GM18868 (cell line): Measurements from ENCODE around the gene SENP3.
A peak's percentile ranks its signal among the peaks of the same experiment; 100 is the strongest.

Source experiments
- ATAC-seq: cut with Tn5 transposase; IDR thresholded peaks from one replicate; pipeline ENCODE4 v1.9.1; 2021; ENCODE audit warnings: mild to moderate bottlenecking, moderate library complexity; ENCODE audit not compliant: unreplicated experiment

The SENP3 gene

DNA sequence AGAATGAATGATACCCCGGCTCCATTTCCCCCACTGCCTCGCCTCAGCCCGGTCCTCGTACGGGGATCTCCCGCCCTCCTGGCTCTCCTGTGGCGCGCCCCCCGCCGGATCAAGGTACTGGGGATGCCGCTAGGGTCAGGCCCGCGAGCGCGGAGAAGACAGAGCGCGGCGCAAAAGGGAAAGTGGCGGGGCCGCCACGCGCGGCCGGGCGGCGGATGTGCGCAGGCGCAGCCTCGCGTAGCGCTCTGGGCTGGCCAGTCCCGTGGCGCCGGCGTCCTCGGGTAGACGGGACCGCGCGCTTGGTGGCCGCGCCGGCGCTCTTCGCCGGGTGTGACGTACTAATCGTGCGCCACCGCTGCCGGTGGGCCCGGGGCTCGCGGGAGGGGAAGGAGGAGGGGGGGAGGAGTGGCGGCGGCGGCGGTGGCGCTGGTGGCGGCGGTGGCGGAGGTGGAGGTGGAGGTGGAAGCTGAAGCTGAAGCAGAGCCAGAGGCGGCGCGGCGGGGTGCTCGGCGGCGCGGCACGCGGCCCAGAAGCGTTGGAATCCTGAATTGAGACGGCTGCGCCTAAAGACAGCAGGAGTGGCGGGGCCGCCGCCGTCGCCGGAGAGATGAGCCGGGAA is at the start of gene SENP3:
SENP3 (plus strand) TSS at position 331 of the 619 bp plus-strand sequence. CDS start 1,158 bp downstream, outside the sequence.
- peak; percentile 59 for ATAC-seq

DNA sequence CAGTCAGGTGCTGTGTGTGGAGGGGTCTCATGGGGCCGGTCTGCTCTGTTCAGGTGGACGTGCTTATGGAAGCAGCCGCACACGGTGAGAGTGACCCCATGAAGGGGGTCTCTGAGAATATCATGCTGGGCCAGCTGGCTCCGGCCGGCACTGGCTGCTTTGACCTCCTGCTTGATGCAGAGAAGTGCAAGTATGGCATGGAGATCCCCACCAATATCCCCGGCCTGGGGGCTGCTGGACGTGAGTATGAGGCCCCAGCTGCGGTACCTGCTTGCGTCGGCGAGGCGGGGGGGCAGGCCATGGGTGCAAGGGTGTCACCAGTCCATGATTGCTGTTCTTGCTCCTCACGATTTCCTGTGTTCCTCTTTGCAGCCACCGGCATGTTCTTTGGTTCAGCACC is 49.6 kb upstream of the SENP3 start:
- no peak for ATAC-seq

DNA sequence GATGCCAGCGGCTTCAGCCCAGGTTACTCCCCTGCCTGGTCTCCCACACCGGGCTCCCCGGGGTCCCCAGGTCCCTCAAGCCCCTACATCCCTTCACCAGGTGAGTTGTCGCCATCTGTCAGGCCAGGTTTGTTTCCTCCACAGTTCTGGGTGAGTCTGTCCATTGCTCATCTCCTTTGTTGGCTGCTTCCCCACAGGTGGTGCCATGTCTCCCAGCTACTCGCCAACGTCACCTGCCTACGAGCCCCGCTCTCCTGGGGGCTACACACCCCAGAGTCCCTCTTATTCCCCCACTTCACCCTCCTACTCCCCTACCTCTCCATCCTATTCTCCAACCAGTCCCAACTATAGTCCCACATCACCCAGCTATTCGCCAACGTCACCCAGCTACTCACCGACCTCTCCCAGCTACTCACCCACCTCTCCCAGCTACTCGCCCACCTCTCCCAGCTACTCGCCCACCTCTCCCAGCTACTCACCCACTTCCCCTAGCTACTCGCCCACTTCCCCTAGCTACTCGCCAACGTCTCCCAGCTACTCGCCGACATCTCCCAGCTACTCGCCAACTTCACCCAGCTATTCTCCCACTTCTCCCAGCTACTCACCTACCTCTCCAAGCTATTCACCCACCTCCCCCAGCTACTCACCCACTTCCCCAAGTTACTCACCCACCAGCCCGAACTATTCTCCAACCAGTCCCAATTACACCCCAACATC is 48.7 kb upstream of the SENP3 start:
- no peak for ATAC-seq

DNA sequence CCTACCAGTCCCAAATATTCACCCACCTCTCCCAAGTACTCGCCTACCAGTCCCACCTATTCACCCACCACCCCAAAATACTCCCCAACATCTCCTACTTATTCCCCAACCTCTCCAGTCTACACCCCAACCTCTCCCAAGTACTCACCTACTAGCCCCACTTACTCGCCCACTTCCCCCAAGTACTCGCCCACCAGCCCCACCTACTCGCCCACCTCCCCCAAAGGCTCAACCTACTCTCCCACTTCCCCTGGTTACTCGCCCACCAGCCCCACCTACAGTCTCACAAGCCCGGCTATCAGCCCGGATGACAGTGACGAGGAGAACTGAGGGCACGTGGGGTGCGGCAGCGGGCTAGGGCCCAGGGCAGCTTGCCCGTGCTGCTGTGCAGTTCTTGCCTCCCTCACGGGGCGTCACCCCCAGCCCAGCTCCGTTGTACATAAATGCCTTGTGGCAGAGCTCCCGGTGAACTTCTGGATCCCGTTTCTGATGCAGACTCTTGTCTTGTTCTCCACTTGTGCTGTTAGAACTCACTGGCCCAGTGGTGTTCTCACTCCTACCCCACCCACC is 47.8 kb upstream of the SENP3 start:
- no peak for ATAC-seq

DNA sequence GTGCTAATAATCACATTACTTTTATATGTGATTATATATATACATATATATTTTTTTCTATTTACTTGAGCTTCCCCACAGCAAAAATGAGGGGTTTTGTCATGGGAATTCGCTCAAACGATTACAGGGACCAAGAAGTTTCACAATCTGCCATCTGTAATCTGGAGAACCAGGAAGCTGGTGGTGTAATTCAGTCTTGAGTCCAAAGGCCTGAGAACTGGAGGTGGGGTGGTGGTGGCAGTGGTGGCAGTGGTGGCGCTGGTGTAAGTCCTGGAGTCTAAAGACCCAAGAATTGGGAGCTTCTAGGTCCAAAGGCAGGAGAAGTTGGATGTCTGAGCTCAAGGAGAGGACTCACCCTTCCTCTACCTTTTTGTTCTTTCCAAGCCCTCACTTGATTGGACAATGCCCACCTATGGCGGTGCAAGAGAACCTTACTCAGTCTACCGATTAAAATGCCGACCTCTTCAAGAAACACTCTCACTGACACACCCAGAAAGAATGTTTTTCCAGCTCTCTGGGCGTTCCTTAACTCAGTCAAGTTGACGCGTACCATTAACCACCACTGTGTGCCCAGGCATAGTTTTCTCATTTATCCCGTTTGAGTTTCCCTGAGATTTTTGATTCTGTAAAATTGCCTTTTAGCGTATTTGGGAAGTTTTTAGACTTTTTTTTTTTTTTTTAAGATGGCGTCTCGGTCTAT is 45.7 kb upstream of the SENP3 start:
- ATAC-seq = no peak

DNA sequence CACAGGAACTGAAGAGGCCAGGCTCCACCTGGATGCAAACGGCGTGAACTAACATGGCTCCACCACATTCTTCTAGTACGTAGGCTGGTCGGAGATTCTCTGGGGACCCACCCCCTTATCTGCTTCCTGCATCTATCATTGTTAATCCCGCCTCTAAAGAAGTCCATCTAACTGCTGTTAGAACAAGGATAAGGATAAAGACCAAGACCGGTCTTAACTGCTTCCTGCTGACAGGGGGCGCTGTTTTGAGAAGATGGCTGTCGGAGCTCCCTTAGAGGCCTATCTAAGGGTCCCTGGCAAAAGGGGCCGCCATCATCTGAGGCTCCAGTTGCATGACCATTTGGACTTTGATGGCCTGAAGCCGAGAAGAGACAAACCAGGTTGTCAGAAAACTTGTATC is 38.7 kb upstream of the SENP3 start:
- no peak for ATAC-seq

DNA sequence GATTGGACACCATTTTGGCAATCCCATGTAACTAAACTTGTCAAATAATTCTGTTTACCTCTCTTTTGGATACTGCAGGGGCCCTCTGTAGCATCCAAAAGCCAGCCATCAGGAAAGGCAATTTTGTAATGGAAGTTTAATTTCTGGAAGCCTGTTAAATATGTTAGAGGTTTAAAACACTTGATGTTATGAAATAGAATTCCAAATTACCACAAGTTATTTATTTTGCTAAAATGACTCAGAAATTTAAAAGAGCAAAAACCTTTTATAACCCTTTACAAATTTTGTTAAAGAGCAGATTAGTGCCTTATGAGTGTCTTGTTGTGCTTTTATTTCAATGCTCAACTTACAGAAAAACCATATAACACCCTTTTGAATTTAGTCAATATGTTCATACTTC is 32.9 kb upstream of the SENP3 start:
- ATAC-seq = no peak

DNA sequence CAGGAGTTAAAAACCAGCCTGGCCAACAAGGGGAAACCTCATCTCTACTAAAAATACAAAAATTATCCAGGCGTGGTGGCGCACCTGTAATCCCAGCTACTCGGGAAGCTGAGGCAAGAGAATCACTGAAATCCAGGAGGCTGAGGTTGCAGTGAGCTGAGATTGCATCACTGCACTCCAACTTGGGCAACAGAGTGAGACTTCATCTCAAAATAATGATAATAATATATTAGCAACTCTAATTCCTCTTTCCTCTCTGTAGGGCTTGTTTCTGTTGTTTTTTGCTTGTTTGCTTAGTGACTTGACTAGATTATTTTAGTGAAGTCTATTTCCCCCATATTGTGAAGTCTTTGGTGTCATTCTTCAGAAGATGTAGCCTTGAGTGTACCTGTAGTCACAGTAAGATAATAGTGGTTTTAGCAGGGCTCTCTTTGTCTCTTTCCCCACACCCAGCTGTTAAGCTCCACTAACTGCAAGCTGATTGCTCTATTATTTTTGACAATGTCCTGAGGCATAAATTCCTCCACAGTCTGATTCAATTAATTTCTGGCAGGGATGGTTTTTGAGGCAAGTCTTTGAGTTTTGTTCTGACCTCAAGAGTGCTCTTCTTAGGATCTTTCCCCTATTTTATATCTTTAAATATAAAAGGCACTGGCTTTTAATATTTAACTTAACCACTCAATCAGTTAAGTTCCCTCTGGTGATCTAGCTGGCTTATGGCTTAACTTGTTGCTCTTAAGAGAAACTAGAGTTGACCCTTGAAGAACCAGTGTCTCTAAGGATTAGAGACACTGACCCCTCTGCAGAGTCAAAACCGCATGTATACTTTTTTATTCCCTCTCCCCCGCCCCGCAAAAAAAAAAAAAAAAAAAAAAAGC is 31.5 kb upstream of the SENP3 start:
- no peak for ATAC-seq

DNA sequence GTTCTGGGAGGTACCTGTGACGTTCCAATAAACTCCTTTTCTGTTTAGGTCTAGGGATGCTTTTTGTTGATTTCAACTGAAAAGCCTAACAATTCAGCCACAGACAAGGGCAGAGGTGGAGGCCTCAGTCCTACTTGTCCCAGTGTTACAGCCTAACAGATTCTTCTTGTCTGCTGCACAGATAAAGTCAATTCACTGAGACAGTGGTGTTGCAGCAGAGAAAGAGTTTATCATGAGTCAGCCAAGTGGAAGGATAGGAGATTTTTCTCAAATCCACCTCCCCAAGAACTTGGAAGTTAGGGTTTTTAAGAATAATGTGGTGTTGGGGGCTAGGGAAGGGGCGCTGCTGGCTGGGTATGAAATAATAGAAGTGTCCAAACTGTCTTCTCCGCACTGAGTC is 23.7 kb upstream of the SENP3 start:
- no peak for ATAC-seq

DNA sequence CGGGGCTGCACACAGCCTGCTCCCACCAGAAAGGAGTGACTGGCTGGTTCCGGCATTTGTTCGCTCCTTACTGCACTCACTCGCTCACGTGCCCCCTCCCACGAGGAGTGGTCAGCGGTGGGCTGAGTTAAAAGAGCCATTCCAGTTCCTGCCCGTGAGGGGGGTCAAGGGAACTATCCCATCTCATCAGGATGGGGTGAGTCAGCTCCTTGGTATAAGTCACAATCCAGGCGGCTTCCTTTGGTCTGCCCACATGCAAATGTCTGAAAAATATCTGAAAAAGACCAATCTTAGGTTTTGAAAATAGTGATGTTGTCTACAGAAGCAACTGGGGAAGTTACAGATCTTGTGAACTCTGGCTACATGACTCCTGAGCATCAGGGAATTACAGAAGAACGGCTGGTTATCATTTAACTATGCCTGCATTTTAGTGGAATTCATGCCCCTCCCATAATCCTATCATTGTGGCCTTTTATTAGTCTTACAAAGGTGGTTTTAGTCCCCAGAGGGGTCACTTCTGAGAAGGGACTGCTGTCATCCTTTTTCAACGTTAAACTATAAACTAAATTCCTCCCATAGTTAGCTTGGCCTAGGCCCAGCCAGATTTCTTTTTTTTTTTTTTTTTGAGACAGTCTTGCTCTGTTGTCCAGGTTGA is 22.7 kb upstream of the SENP3 start:
- ATAC-seq = no peak

DNA sequence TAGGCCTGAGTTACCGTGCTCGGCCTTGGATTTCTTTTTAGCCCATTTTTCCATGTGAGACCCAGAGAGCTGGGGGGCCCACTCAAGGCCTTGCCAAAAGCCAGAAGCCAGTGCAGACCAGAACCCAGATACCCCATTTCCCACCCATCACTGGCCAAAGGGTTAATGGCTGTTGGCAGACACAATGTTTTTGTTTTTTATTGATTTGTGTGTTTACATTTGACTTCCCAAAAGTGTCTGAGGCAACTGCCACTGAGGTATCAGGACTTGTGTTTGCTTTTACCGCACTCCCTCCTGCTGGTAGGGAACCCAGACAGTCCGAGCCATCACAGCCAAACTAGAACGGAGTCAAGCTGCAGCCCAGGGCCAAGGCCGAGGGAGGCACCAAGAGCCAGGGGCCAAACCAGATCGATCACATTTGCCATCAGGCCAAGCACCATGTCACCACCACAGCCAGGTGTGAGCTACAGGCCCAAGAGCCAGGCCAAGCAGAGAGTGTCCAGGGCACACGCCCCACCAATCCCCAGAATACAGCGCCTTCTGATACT is 20.6 kb upstream of the SENP3 start:
- ATAC-seq = no peak

DNA sequence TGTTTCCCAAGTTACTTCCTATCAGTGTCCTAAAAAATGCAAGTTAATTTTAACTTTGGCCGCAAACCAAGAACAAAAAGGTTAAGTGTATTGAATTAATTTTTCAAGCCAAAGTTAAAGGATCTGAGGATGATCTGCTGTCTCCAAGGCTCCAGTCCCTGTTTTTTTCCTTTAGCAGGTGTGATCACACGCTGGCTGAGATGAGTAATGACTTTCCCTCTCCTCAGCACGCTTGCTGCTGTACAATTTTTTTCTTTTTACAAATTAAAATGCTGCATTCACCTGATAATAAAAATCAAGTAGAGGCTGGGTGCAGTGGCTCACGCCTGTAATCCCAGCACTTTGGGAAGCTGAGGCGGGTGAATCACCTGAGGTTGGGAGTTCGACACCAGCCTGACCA is 16.8 kb upstream of the SENP3 start:
- no peak for ATAC-seq

DNA sequence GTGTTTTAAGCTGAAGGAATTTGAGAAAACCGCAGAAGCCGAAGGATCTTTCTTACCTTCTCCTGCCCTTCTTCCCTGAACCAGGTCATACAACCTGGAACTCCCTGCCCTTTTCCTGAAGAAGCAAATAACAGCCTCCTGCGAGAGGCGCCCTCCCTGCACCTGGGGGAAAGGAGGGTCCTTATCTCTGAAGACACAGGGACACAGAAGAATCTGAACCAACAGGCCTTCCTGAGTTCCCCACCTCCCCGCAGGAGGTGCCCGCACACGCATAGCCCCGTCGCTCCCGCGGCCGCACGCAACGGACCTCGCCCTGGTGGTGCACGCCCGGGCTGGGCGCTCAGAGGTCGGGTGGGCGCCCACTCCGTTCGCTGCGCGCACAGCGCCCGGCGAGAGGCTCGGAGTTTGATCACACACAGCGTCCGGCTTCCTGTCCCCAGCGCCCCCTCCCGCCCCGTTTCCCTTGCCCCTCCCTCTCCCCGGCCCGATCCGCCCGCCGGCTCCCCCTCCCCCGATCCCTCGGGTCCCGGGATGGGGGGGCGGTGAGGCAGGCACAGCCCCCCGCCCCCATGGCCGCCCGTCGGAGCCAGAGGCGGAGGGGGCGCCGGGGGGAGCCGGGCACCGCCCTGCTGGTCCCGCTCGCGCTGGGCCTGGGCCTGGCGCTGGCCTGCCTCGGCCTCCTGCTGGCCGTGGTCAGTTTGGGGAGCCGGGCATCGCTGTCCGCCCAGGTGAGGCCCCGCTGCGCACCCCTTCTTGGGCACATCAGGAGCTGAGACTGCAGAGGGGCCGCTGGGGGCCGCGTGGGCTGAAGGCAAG is 12.9 kb upstream of the SENP3 start, which contains the start of gene TNFSF12:
TNFSF12 (plus strand) TSS at position 474 of the 816 bp plus-strand sequence; CDS start at position 570, 96 bp downstream.
- no peak for ATAC-seq

DNA sequence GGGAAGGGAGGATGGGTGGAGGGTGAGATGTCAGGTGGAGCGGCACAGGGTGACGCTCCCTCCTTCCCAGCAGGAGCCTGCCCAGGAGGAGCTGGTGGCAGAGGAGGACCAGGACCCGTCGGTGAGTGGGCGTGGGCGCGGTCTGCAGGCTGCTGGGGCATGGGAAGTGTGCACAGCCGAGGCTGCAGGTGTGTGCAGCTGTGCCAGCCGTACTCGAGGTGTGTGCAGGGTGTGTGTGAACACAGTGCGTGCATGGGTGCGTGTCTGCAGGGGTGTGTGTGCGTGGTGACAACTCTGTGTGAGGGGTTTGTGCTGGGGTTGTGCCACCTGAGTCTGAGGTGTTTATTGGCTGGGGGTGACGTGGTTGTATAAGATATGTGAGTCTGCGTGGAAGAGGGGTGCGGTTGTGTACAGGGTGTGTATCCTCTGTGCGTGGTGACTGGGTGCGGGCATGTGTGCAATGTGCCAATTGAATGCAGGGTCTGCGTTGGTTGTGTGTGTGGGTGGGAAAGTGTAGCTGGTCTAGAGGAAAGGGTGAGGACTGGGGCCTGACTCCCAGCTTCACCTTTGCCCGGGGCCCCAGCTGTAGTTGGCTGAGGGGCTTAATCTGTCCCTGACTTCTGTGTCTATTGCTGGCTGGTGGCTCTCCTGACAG is 12.2 kb upstream of the SENP3 start:
- ATAC-seq = no peak

DNA sequence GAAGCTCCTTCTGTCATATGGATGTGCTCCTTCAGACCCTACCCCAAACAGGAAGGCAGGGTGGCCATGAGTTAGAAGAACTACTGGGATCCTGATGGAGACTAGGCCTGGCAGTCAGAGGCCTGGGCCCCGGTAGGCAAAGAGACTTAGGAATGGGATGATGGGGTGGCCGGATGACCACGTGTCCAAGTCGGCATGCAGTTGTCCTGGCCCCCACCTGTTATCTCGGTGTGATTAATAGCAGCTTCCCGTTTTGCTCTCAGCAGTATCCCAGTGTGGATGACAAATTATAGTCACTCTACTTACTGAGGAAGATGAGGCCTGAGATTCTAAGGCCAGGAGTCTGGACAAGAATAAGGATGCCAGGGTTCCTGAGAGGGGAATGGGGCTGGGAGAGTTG is 11.4 kb upstream of the SENP3 start:
- ATAC-seq = no peak

DNA sequence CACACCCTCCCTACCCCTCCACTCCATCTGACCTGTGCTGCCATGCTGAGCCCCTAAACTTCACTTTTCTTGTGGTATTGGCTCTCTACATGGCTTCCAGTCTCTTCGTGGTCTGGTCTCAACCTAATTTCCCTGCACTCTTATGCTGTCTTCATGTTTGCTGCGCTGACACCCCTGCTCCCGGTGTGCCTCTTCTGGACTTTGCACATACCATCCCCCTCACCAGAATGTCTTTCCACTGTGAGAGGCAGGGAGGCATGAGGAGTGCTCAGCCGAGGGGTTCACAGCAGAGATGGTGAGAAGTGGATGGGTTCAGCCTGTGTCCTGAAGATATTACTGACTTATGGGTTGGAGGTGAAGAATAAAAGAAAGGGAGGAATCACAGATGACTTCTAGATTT is 10.3 kb upstream of the SENP3 start:
- no peak for ATAC-seq

DNA sequence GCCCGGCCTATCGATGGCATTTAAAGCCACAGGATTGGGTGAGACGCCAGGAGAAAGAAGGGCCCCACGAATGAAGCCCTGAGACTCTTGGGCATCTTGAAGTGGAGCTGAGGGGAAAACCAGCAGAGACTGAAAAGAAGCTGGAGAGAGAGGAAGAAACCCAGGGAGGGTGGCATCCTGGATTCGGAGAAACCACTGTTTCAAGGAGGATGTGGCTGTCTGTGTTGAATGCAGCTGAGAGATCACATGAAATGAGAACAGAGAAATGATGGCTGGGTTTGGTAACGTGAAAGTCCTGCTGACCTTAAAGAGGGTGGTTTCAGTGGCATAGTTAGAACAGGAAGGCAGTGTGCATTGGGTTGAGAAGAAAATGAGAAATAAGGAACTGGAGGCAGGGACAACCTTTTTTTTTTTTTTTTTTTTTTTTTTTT is 9.1 kb upstream of the SENP3 start:
- peak; percentile 63 for ATAC-seq

DNA sequence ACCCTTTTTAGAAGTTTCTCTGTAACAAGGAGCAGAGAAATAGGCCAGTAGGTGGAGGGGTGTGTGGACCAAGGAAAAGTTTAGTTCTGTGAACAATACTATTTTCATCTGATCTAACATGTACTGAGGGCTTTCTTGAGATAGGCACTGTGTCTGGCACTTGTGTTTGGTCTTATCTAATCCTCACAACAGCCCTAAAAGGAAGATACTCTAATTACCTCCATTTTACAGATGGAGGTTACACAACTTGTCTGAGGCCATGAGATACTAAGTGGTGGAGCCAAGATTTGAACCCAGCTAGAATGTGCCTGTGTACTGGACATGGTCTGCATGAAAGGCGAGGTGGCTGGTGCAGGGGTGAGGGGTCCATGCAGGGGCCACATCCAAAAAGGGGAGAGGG is 8.4 kb upstream of the SENP3 start:
- ATAC-seq = no peak
